Stimulated activated CD4-positive, alpha-beta T cell treated with anti-CD3 and anti-CD28 coated beads, Interleukin-2, amount 100 ng/mL, for 48 hours (primary cell): ENCODE measurements around the gene IGF2R.

Experiments used
- DNase-seq, 2 donors: peaks; one replicate each; pipeline ENCODE4 v3.0.0-alpha.2; 2020

IGF2R gene

DNA sequence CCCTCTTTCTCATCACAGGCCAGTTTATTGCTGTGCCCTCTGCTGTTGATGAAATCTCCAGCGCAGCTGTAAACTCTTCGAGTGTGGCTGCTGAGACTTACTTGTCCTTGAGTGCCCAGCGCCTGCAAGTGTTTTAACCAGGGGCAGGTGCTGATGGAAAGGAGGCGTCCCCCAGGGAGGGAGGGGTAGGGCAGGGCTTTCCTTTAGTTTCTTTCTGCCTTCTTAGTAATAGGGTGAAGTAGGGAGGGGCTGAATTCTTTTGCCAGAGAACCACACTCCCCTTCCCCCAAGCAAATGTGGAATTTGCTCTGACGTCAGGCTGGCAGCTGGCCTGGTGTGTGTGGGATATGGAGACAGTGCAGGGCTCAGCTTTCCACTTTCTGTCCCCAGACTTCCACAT, 61.2 kb downstream of the IGF2R start:
- no peak for DNase-seq

DNA sequence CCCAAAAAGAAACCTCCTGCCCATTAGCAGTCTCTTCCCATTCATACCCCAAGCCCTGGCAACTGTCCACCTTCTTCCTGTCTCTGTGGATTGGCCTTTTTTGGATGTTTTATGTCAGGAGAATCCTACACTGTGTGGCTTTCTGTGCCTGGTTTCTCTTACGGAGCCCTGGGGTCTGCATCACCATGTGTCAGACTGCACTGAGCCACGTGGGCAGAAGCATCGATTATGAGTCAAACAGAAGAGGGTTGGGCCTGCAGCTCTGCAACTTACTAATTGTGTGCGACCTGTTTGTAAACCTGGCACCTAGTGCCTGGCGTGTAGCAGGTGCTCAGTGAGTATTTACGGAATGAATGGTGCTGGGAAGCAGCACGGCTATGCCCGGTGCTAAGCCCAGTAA, 62.6 kb downstream of the IGF2R start:
- no peak for DNase-seq

DNA sequence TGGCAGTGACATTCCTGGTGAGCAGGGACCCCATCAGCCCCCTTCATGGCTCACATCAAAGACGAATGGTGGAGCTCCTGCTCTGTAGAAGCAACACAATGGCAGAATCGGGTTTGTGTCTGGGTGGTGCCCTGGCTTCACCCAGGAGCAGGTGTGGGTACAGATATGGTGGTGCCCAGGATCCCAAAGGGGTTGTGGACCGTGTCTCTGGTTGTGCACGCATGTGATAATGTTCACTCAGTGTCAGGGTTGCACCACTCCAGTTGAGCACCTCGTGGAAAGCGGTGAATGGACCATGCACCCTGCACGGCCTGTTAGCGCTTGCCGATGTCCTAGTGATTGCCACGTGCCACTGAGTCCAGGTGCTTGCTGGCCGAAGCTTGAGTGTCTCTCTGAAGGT, 63.0 kb downstream of the IGF2R start:
- no peak for DNase-seq

DNA sequence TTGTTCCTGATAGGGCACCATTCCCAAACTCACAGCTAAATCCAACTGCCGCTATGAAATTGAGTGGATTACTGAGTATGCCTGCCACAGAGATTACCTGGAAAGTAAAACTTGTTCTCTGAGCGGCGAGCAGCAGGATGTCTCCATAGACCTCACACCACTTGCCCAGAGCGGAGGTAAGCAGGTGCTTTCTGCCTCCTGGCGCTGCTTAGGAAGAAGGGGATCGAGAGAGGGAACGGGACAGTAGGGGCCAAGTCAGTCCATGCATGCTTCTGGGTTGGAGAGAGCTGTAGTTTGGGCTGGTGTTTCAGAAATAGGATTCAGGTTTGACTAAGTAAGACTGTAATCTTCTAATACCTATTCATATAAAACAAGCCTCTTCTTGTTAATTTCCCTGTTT, 63.7 kb downstream of the IGF2R start:
- DNase-seq: no peak

DNA sequence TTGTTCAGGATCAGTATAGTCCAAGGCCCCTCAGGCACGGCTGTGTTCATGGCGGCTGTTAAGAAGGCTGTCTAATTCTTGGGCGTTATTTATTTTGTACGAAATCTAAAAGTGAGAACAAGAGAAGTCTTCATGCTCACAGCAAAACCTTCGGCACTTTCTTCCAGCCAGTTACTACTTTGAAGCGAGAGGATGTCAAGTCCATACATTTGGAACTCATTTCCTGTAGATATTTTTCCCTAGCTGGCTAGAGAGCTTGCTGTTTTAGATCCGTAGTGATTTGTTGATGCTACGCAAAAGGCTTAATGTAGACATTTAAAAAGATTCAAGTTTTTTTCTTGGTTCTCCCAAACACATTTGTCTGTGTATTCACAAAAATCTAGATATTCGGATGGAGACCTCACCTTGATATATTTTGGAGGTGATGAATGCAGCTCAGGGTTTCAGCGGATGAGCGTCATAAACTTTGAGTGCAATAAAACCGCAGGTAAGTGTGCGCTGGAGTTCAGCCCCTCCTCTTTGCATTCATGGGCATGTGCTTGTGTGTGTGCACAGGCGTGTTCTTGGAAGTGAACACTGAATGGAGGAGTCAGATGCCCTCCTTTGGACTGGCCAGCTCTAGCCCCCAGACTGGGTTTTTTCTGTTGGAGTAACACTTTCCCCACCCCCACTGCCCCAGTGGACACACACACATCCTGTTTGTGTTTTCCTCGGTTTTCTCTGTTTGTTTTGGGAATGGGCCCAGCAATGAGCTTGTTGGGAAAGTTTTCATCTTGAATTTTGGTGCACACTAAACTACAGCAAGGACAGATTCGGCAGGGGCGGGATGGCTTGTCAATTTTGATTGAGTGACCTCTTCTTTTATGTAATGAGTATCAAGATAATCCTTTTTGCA, 65.4 kb downstream of the IGF2R start:
- no peak for DNase-seq

DNA sequence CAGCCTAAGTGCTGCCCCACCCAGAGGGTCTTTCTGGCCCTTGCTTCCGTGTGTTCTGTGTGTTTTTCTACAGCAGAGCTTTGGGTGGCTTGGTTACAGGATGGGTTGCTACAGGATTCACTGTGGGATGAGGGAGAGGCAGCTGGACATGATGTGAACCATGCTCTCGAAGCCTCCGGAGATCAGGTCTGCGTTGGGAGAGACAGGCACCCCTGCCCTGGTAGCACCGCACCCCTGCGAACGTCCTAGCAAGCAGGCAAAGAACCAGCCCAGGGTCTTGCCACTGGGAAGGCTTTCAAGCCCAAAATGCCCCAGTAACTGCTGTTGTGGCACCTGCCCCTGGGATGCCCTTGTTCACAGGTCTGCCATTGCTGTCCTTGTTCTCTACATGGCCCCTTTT, 66.4 kb downstream of the IGF2R start:
- DNase-seq: no peak

DNA sequence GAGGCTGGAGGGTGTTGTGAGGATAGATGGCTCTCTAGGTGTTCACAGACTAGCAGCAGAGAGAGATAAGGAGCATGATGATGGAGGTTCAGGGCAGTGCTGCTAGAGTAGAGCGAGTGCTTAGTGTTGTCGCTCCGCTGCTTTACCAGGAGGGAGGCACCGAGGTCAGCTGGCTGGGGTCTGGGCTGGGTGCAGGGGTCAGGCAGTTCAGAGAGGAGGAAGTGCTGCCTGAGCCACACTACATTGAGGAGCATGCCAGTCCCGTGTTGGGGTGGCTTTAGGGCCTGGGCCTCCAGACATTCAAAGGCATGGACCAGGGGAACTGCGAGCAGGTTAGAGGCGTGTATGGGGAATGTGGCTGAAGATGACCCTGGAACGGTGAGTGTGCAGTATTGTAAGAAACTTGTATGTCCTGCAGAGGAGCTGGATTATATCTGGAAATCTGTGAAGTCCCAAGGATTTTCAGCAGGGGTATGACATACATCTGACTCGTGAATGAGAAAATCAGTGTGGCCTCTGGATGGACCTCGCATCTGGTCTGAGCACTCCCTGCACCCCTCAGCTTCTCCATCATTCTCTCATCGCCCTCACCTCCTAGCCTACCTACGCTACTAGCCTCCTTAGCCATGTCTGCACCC, 66.9 kb downstream of the IGF2R start:
- no peak for DNase-seq

DNA sequence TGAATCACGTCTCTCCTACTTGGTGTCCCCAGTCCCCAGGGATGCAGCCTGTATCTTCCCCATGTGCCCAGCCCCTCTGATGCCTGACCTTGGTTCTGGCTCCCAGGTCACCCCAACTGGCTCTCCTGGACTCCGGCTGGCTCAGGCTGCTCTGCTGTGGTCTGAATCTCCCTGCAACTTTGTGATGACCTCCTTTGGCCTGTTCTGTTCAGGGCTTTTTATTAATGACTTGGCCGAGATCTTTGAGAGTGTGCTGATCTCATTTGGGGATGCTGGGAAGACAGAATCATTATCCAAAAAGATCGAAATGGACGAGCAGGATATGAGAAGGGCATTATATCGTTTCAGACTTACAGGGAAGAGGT, 67.4 kb downstream of the IGF2R start:
- no peak for DNase-seq

DNA sequence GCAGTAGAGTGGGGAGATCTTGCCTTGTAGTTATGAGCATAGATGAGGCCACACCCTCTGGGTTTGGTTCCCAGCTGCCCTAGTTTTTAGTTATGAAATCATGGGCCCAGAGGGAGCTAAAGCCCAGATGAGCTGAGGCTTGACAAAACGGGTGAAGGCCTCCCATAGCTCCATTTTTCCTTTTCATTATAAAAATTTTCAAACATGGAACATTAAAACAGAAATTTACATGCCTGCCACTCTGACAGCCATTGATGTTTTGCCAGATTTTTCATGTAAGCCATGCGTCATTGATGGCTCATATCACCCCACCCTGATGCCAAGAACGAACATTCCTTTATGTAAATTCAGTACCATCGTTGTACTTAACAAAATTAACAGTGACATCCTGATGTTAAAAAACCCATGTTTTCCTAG, 67.9 kb downstream of the IGF2R start:
- DNase-seq: no peak

DNA sequence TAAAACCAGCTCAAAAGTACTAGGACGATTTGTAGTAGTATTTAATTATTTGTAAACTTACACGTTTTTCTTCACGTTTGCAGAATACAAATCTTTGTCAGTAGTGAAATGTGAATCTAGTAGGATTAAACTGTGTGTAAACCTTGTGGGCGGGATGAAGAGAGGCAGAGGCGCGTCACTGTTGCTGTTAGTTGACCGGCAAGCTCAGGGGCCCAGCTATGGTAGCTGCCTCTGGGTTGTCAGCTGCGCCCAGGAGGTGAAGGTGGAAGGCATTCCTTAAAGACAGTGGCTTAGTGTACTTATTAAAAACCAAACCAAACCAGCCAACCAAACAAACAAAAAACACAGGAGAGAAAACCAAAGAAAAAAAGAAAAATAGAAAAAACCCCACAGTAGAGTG, 69.6 kb downstream of the IGF2R start:
- no peak for DNase-seq

DNA sequence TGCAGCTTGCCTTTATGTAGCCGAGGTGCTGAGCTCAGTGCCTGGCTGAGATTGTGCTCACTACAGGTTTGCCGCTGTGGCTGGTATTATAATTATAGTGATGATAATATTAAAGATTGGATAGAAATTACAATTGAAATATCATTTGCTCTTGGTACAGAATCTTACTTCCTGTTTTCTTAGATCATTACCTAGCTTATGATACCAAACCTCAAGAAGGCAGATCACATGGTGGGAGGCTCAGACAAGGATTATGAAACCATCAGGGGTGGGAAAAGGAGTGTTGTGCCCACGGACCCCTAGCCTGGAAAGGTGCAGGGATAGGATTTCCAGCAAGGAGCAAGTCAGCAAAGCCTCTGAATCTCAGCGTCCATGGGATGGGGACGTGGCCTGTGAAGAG, 70.6 kb downstream of the IGF2R start:
- DNase-seq: no peak

DNA sequence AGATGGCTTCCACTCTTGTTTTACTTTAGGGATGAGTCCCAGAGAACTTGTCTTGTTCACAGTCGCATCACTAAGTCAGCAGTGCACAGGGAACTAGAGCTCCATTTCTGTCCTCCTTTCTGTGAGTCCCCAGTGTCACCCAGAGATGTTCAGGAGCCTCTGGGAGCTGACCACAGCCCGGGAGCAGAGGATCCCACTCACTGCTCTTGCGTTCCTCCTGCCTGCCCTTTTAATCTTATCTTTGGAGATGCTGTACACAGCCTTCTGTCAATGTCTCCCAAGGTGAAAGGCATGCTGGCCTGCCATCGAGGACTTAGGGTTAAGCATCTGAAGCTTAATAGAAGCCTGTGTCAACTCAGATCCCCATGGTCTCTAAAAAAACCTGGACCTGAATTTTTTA, 71.2 kb downstream of the IGF2R start:
- no peak for DNase-seq

DNA sequence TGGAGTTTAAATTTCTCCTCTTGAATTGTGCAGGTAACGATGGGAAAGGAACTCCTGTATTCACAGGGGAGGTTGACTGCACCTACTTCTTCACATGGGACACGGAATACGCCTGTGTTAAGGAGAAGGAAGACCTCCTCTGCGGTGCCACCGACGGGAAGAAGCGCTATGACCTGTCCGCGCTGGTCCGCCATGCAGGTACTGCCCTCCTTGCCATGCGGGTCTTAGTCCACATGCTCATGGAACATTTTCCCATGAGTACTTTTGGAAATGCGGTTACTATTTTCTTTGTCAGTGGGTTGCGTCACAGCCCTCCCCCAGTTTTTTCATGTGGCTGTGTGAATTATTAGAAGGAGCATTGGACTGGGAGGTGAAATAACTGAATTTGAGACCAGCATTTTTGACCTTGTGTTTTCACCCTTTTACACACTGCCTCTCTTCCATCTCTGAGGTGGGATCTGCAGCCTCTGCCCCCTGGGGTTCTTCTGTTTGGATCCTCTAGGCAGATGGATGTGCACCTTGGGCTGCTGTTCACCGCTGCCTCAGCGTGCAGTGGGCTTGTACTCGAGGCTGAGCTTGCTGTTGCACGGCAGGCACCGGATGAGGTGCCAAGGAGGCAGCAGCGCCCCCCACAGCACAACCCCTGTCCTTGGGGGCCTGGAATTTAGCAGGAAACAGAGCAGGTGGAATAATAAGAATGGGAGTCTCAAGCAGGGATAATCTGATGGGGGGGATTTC, 71.8 kb downstream of the IGF2R start:
- DNase-seq: no peak

DNA sequence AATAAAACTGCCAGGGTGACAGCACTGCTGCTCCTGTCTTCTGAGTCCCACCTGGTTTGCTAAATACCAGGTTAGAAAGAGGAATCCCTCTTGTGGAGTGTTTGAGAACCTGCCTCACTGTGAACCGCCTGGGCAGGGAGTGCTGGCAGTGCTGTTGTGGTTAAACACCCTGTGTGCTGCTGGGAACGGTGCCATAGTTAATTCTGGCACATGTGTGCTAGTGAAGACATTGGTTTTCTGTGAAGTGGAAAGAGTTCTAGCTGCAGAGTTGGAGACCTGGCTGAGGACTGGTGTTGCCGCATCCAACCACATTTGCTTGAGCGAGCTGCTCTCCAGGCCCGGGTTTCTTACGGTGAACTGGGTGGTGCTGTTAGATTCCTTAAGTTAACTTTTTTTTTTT, 72.7 kb downstream of the IGF2R start:
- no peak for DNase-seq

DNA sequence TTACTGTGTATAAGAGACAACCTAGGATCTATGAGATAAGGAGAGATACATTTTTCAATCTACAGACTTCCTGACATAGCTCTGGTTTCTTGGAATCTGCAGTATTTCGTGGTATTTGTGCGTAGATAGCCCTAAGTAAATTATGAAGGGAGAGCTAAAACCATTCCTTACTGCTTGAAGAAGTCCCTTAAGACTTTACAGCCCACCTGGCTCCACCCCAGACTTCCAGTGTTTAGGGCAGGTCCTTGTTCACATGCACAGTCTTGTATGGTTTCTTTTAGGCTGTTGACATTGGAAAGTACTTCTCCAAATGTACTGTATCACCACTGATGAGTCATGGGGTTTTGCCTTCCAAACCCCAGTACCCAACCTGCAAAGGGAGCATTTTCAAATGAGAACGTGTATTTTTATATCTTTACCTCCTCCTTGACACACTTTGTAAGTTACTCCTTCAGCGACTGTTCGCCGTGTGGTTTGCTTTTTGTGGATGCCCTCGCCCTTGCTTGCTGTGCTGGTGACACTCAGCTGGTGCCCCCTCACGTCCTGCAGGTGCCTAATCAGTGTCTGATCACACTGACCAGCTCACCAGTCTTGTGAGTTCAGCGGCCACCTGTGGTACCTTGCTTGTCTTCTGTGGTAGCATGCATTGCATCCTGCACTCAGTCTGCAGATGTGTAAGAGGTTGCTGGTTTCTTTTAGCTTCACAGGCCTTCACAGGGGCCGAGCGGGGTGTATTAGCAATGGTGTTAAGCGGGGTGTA, 73.3 kb downstream of the IGF2R start:
- no peak for DNase-seq

DNA sequence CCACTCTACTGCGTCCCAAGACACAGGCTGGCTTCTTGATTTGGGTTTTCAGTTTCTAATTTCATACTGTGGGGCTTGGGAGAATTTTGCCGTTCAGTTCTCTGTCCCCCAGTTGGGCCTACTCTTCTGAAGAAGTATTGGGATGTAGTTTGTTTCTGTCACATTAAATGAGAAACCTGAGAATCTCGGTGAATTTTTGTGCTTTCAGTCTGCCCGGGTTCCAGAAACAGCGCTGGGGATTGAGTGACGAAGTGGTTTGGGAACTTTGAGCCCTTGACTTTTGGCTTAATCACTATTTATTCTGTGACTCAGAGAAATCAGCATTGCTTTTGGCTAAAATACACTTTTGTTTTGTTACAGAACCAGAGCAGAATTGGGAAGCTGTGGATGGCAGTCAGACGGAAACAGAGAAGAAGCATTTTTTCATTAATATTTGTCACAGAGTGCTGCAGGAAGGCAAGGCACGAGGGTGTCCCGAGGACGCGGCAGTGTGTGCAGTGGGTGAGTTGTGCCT, 74.0 kb downstream of the IGF2R start:
- no peak for DNase-seq

DNA sequence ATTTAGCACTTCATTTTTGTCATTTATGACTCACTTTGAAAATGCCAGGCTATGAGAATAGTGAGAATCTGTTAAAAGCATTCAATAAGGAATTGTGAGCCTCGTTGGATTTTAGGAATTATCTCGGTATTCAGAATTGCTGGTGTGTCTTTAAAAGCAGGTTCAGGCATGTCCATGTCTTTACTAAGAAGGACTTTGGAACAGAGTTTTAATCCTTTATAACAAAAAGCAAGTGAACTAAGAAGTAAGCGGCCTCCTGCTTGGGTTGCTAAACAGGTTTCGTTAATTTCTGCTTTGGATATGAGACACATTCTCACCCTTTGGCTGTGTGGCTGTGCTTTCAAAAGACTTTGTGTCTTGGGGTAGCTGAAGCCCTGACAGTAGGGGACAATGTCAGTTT, 74.9 kb downstream of the IGF2R start:
- DNase-seq: no peak

DNA sequence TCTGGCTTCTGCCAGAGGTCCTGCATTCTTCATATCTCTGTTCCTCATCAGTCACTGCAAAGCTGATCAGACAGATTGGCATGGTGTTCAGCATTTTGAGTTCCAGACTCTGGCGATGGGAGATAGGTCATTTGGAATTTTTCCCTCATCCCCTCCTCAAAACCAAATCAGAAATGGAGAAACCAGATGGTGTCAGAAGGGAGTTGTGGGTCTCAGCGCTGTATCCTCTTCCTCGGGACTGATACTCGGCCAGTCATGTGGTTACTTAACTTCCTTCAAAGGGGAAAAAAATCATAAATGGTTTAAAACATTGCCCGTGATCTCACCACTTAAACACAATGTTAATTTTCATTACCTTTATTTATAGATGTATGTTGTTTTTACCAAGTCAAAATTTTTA, 75.8 kb downstream of the IGF2R start:
- no peak for DNase-seq

DNA sequence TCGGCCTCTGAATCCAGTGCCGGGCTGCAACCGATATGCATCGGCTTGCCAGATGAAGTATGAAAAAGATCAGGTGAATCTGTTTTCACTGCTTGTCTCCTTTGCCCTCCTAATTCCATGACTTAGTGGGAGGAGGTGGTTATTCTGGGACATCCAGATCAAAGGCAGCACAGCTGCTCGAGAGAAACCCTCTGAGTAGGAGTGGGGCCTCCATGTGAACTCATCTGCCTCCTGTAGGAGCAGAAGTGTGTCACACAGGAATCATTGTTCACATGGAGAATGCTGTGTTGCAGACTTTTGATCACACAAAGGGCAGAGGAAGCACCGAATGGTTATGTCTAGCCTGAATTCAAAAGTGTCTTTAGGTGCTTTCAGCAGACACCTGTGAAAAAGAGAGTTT, 79.6 kb downstream of the IGF2R start:
- no peak for DNase-seq

DNA sequence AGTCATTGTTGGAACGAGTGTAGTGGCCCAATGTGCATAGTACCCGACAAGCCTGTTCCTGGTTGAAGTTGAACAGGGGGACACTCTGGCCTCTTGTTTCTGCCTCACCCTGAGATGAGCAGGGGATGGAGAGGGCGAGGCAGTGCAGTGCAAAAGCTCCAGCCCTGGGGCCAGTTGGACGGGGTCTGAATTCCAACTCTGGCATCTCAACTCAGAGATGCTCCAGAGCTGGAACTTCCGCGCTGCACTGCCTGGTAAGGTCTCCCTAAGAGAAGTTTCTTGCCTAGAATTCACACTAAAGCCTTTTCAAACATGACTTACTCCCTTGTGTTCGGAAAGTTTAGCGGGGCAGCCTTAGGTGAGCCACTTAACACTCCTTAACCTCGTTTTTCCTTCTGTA, 80.5 kb downstream of the IGF2R start:
- no peak for DNase-seq

DNA sequence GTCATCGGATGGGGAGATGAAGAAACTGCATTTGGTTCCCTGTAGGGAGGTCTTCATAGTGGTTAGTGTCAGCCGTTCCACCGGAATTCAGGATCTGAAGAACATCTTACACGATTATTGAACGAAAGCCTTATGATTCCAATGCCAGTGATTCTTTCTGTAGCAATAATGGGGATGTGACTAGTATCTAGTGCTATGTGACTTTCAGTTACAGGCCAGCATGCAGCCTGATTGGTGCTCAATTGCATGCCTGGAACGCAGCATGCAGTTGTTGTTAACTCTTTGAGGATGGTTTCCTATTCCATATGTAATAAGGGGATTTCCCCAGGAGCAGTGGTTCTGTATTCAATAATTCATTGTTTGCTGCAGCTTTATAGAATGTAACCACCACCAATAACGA, 81.1 kb downstream of the IGF2R start:
- no peak for DNase-seq

DNA sequence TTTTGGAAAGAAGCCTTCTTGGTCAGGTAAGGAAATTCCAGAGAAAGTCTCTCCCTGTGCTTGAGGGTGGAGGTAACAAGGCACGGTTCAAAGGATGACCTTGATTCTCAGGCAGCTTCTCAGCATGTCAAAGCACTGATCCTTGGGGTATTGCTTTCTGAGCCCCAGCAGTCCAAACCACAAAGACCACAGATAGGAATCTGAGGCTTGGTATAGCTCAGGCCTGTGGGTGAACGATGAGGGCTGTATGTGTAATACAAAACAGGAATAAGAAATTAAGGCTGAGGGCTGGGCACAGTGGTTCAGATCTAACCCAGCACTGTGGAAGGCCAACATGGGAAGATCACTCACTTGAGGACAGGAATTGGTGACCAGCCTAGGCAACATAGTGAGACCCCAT, 82.5 kb downstream of the IGF2R start:
- DNase-seq: no peak

DNA sequence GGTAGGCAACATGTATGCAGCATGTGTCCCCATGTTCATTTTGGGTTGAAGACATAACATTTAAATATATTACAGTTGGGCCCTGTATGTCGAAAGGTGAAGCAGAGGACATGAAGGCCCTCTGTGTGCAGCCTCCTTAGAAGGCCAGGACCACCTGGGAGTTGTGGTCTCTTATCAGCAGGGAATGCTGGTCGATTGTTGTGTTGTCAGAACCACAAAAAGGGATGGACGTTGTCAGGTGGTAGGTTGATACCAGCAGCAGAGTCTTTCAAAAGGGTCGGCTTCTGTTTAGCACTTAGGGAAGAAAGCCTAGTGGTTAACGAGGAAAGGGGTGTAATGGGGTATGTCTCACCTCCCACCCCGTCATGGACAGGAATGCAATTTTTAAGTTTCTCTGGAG, 85.4 kb downstream of the IGF2R start:
- no peak for DNase-seq
